Activated CD4-positive, alpha-beta T cell treated with anti-CD3 and anti-CD28 coated beads, Interleukin-2, amount 50 U/mL, for 48 hours (primary cell): ENCODE results near the gene ADAMTS1.
"Not testable (repeated sequence)": the region's sequence is repeated elsewhere in the genome, so short reads cannot be mapped to it uniquely, and the experiment has no call there.

ENCODE experiments used
- DNase-seq, 2 experiments: peaks; one replicate each; pipeline ENCODE4 v3.0.0-alpha.2; 2020

Gene ADAMTS1

GRCh38 chr21:26845066-26845758, at the start of gene ADAMTS1:
TSS of gene ADAMTS1 (minus strand) at chr21:26845409. CDS start at chr21:26844954, 455 bp downstream.
- peak; percentile 8 to 15 for DNase-seq

DNA sequence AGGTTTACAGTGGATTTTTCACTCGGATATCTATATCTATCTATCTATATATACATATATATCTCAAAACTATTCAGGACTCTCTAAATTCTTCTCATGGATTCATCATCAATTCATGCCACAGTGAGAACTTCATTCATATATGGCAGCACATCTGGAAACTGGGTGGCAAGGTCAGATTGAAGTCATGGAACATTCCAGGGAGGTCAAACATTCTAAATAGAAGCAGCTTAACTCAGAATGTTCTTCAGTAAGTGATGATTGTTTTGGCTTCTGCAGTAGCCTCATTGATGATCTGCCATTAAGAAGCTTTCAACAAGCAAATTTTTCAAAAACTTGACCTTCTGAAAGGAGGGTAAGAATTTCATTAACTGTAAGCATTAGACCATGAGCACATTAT, 46.9 kb upstream of the ADAMTS1 start:
- DNase-seq = no peak

GRCh38 chr21:26888931-26889330, 43.7 kb upstream of the ADAMTS1 start:
- DNase-seq = no peak

DNA sequence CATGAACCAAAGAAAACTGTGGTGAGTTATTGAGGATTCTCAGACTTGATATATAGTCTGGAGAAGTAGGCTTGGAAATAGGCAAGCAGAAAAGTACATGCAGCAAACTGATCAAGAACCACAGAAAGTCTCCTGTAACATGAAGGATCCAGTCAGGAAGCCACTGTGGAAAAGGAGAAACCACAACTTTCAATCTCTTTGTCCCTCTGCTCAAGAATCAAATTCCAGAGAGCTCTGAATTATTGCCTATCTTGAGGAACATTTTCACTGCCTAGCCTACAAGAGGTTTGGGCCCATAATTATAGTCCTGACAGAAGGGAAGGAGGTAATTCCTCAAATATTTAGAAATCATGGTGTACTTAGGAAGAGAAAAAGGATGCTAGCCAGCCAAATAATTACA, 43.0 kb upstream of the ADAMTS1 start:
- DNase-seq = no peak

- DNase-seq = no peak
Measured at GRCh38 chr21:26887251-26887650, 42.0 kb upstream of the ADAMTS1 start.

DNA sequence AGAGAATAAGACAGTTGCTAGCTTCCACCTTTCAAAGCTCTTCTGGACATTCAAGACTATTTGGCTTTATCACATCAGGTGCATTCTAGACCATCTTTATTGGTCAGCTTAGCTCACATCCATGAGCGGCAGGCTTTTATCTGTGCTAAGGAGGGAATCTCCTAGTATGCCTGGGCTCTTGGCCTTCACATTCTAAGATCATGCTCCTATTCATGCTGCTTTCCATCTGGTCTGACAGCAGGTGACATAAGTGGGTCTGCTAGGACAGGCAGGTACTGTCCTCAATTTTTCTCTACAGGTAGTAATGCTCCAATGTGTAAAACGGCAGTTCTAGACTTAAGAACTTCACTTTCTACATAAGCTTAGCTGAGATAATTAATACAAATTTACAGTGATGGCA, 39.2 kb upstream of the ADAMTS1 start:
- no peak for DNase-seq

- no peak for DNase-seq
Measured at GRCh38 chr21:26883768-26884167, 38.6 kb upstream of the ADAMTS1 start.

GRCh38 chr21:26881504-26882228, 36.5 kb upstream of the ADAMTS1 start:
- DNase-seq = no peak

DNA sequence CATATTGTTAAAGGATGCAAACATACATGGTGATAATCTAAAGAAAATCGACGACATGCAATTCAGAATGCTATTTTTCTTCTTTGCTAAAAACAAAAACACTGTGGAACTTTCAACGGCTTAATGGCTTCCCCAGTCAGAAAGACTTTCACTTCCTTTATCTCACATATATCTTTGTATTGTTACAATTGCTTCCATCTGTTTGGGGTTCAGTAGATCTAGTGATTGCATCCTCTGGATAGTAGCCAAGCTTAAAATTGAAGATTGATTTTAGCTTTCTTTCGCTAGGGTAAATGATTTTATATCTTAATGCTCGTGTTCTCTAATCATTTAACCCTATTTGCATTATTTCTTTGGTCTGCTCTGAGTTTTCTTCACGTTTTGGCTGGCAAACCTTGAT, 31.8 kb upstream of the ADAMTS1 start:
- no peak for DNase-seq

DNA sequence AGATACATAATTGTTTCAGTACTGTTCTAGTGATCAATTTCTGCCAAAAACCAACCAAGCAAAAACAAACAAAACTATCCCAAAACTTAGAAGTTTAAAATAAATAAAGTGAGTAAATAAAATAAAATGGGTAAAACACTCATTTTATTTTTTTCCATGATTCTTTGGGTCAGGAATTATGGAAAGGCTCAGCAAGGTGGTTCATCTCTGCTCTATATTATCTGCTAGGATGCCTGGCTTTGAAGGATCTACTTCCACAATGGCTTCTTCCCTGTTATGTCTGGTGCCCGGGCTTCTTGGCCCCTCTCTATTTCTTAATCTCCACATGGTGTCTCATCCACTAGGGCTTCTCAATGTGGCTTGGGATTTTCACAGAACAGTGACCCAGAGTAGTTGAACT, 29.1 kb upstream of the ADAMTS1 start:
- no peak for DNase-seq

DNA sequence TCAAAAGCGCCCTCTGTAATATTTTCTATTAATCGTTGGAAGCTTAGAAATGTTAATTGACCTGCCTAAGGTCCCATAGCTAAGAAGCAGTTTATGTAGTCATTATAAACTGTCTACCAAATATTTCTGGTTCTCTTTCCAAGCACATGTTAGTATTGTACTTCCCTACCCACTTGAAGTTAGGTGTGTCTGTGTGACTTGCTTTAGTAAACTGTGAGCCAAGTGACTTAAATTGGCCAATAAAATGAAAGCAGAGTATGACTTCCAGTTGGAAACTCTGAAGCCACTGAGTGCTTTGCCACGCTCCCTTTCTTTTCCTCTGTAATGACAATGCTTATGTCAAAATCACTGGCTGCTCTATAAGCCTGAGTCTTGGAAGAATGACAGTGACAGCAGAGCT, 20.6 kb upstream of the ADAMTS1 start:
- no peak for DNase-seq

DNA sequence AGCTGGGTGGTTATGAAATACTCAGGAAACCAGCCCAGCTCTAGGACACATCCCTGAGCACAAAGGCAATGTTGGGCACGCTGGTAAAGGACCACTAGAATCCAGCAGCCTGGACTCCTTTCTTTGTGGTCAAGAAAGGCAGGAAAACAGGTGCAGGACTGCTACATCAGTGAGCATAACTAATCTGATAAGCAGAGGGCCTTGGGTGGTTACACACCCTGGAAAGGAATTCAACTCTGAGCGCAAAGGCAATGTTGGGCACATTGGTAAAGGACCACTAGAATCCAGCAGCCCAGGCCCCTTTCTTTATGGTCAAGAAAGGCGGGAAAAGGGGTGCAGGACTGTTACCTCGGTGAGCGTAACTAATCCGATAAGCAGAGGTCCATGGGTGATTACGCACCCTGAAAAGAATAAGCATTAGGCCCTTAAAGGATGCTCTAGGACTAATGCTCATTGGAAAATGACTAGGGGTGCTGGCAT, 11.7 kb upstream of the ADAMTS1 start:
- not testable (repeated sequence) for DNase-seq

- DNase-seq = not testable (repeated sequence)
Measured at GRCh38 chr21:26854695-26855094, 9.5 kb upstream of the ADAMTS1 start.

DNA sequence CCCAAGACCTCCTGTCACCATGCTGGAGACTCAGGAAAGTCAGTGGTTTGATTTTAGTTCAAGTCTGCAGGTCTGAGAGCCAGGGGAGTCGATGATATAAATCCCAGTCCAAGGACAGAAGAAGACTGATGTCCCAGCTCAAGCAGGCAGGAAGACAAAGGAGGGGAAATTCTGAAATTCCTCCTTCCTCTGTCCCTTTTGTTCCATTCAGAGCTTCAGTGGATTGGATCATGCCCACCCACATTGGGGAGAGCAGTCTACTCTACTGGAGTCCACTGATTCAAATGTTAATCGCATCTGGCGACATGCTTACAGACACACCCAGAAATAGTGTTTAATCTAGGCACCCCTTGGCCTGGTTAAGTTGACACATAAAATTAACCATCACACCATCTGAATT, 7.2 kb upstream of the ADAMTS1 start:
- DNase-seq = no peak

DNA sequence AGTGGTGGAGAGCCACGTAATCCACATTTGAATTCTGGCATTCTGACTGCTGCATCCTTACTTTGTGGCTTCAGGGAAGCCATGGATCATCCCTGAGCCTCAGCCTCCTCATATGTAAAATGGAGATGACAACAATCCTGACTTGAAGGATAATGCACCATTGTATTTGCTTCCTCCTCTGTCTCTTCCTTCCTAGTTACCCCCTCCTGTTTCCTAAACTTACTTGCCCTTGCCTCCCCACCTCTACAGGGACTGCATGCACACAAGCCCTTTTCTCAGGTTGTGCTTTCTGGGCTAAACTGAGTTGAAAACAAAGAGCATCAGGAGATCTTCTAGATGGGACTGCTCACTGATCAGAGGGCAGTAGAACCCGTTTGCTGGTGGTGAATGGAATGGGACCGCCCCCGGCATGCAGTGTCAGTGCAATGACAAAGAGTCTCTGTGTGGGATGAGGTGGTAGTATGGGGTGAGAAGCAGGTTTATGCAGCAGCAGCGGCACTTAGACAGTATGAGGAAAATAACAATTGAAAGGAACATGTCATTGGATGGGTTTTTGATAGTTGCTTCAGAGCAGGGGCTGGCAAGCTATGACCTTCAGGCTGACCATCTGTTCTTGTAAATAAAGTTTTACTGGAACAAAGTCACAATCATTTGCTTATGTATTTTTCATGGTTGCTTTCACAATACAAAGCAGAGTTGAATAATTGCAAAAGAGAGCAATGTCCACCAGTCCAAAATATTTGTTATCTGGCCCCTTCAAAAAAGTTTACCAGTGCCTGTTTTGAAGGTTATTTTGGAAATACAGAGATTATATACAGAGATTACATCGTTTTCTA, 6.1 kb upstream of the ADAMTS1 start:
- no peak for DNase-seq

DNA sequence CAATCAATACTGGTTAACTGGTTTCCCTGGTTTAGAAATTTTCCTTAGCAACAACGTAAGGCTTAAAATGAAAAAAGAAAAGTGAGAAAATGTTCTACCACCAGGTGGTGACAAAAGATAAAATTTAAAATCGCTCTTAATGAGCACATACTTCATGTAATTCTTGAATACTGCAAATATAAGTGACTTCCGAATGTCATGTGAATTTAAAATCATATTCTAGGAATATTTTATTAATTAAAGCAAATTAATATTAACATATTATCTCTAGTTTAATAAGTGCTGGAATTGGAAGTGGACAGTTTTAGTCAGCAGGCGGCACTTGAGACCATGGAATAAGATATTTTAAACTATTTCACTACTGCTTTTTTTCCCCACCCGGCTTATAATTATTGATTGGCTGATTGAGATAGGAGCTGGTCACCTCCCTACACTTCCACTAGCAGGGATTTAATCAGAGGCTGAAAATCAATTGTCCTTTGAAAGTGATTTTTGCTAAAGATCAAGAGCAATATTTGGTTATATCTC, 5.0 kb upstream of the ADAMTS1 start:
- DNase-seq = no peak

DNA sequence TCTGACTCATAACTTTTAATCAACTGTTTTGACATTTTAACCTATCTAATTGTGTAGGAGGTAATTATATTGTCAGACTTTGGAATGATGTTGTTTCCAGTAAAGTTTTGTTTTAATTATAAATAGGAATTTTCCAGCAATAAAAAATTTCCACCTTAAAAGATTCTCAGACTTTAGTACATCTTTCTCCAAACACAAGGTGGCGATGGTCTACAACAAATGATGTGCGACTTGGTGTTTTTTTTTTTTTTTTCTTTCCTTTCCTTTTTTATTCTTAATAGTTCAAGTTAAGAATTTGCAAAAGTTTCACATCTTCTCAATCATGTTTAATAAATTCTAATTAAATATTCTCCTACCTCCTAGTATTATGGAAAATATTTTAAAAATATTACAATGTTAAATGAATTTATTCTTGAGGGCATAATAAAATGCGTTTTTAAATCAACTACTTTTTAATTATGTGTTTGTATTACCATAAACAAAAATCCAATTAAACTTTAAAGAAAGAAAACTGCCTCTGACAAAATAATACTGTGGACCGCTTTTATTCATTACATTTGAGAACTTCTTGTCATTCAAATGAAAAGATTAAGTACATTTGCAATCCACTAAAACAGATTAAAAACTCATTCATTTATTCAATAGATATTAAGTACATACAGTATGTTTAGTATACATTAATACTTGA, 4.4 kb upstream of the ADAMTS1 start:
- DNase-seq = no peak

- DNase-seq = no peak
Measured at GRCh38 chr21:26847921-26848320, 2.7 kb upstream of the ADAMTS1 start.

DNA sequence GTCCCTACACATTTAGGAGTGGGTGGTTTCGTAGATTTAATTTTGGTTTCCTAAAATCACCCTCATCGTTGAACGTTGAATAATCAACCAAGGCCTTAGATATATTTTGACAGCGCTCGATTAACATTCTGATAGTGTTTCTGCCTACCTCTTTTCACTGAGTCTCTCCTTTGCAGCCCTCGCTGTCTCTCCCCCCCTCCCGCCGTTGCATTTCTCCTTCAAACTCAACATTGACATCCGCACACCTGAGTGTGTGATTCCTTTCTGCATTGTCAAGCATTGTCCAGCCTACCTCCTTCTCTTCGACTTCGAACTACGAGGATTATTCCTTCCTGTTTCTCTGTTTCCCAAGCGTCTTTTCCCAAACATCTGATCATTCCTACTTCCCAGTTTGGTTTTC, 1.8 kb upstream of the ADAMTS1 start:
- DNase-seq = no peak

DNA sequence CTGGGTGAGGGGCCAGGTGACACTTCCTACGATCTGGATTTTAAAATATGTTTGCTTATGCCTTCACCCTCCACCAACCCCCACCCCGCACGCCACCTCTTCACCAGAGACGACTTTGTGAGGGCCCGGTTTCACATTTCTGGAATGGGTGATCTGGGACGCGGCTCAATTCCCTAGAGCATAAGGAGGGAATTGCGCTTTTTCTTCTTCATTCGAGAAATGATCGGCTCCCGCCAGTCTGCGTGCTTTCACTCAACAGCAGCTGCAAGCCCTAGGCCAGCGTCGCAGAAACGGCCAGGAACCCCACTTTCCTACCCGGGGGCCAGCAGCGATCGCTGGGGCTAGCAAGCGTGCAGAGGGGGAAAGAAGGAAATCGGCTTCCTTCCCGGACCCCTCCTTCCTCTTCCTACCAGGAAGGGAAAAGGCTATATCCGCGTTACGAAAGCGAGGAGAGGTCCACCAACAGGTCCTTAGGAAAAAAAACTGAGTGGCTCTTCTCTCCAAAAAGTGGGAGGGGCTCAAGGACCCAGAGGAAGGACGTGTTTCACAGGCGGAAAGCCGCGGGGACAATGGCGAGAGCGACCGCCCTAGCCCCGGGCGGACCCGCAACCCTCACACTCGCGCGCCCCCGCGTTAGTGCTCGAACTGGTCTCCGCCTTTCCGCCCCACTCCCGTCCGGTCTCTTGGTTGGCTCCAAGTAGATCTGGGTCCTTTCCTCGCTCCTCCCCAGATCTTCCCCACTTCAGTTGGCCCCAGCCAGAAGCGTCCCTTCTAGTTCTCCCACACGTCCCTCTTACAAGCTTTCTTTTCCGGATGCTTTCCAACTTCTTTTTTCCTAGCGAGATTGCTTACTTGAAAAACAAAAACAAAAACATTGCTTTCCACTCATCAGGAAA, 1.1 kb upstream of the ADAMTS1 start:
- peak; percentile 11 to 27 for DNase-seq

GRCh38 chr21:26845759-26846035, 488 bp upstream of the ADAMTS1 start:
- DNase-seq = no peak
